HCT116 (cell line): ENCODE results near the gene SMAD9. TPM values are rescaled to one million over a fixed set of nuclear protein-coding genes. Genes with fewer than 3 reads are reported as not detected.

Experiments used
- ATAC-seq: fragments of 200-7000 bp; cut with Tn5 transposase; 2 replicates; pipeline ENCODE4 v1.9.1; 2020; ENCODE audit warnings: mild to moderate bottlenecking, moderate library complexity
- BruUV-seq: library from RNA; stranded (reverse); fragments of 400-500 nt; replicated peaks from 2 replicates; lab custom pipeline; 2021; lab: Mats Ljungman, UMichigan
- CTCF ChIA-PET: fragments of 300-600 bp; sonication (Branson Sonifier 250); formaldehyde crosslinking; loops from one replicate; lab custom pipeline; 2021; ENCODE audit warnings: antibody characterized with exemption; lab: Charles Lee
- POLR2A ChIA-PET: fragments of 300-600, 350-600 bp; sonication (Branson Sonifier 250); formaldehyde crosslinking; loops from one replicate; lab custom pipeline; 2021; ENCODE audit warnings: antibody characterized with exemption; lab: Charles Lee
- RAD21 ChIA-PET, 2 experiments: fragments of 300-600 bp; sonication (Branson Sonifier 250); formaldehyde crosslinking; loops; one replicate each; lab custom pipeline; 2023; ENCODE audit warnings: low total read pairs in 2 of 2; ENCODE audit not compliant: uncharacterized antibody in 2 of 2, unreplicated experiment in 2 of 2, low non-redundant PET in 1 of 2; lab: Charles Lee
- DNase-seq: peaks from one replicate; pipeline ENCODE4 v3.0.0-alpha.2; 2010; ENCODE audit warnings: low read depth, low spot score
- H2AFZ ChIP-seq: fragments of 200-600 bp; shearing (Covaris generic), sonication (generic); 2 replicates; pipeline ENCODE4 v1.6.1; 2017; ENCODE audit warnings: low read depth, mixed run types, mixed read lengths, antibody characterized with exemption, low read length; ENCODE audit not compliant: poor library complexity, severe bottlenecking
- H3K27ac ChIP-seq: 2 replicates; pipeline ENCODE4 v1.5.1; 2012; ENCODE audit warnings: low read depth, low read length
- H3K27me3 ChIP-seq: fragments of 200-600 bp; sonication (generic); 2 replicates; pipeline ENCODE4 v1.6.1; 2016; ENCODE audit warnings: mixed run types, low read length, mixed read lengths; ENCODE audit not compliant: insufficient read depth
- H3K36me3 ChIP-seq, 2 experiments: fragments of 200-500 bp in 1 of 2; fragments of 200-600 bp in 1 of 2; sonication (Bioruptor generic) in 1 of 2; sonication (generic) in 1 of 2; 2 replicates each; pipeline versions ENCODE4 v1.5.1 to v1.6.1; 2014 to 2016; ENCODE audit warnings: low read length in 2 of 2, inconsistent platforms in 1 of 2, mixed read lengths in 1 of 2, mixed run types in 1 of 2; ENCODE audit not compliant: insufficient read depth in 2 of 2, control insufficient read depth in 1 of 2
- H3K4me1 ChIP-seq, 2 experiments: fragments of 200-600 bp in 1 of 2; sonication (generic) in 1 of 2; 2 replicates each; pipeline versions ENCODE4 v1.5.1 to v1.6.1; 2012 to 2017; ENCODE audit warnings: low read length in 2 of 2, inconsistent platforms in 1 of 2, mild to moderate bottlenecking in 1 of 2, mixed read lengths in 1 of 2, mixed run types in 1 of 2, moderate library complexity in 1 of 2; ENCODE audit not compliant: insufficient read depth in 2 of 2, control insufficient read depth in 1 of 2
- H3K4me2 ChIP-seq: fragments of 200-600 bp; sonication (generic); 2 replicates; pipeline ENCODE4 v1.6.1; 2017; ENCODE audit warnings: mixed run types, low read length, mixed read lengths
- H3K4me3 ChIP-seq, 2 experiments: fragments of 200-600 bp in 1 of 2; sonication (generic) in 1 of 2; replicated peaks in 1 of 2; 2 replicates each; pipeline ENCODE4 v1.5.1; 2011 to 2016; ENCODE audit warnings: low read length in 2 of 2, control low read depth in 1 of 2, low read depth in 1 of 2, mild to moderate bottlenecking in 1 of 2, mixed read lengths in 1 of 2, mixed run types in 1 of 2
- H3K79me2 ChIP-seq: fragments of 200-600 bp; sonication (generic); 2 replicates; pipeline ENCODE4 v1.6.1; 2017; ENCODE audit warnings: mild to moderate bottlenecking, mixed run types, low read length, moderate library complexity, mixed read lengths; ENCODE audit not compliant: insufficient read depth
- H3K9ac ChIP-seq: fragments of 200-600 bp; sonication (generic); 2 replicates; pipeline ENCODE4 v1.6.1; 2016; ENCODE audit warnings: low read length, mixed read lengths
- H3K9me2 ChIP-seq: fragments of 200-600 bp; sonication (generic), shearing (Covaris generic); 2 replicates; pipeline ENCODE4 v1.6.1; 2017; ENCODE audit warnings: mixed run types, mild to moderate bottlenecking, moderate library complexity; ENCODE audit not compliant: insufficient read depth
- H3K9me3 ChIP-seq, 2 experiments: fragments of 200-500 bp in 1 of 2; fragments of 200-600 bp in 1 of 2; sonication (Bioruptor generic) in 1 of 2; sonication (generic) in 1 of 2; 2 replicates each; pipeline ENCODE4 v1.6.1; 2014 to 2017; ENCODE audit warnings: low read length in 2 of 2, mixed read lengths in 2 of 2, inconsistent platforms in 1 of 2, low read depth in 1 of 2, mild to moderate bottlenecking in 1 of 2, mixed run types in 1 of 2, moderate library complexity in 1 of 2; ENCODE audit not compliant: control insufficient read depth in 1 of 2, insufficient read depth in 1 of 2
- H4K20me1 ChIP-seq: fragments of 200-600 bp; sonication (generic), shearing (Covaris generic); 2 replicates; pipeline ENCODE4 v1.6.1; 2017; ENCODE audit warnings: mixed run types, mild to moderate bottlenecking, moderate library complexity; ENCODE audit not compliant: insufficient read depth
- ATF3 ChIP-seq: IDR thresholded peaks from 2 replicates; pipeline ENCODE4 v1.6.1; 2012
- CBX3 ChIP-seq: IDR thresholded peaks from 2 replicates; pipeline ENCODE4 v1.6.1; 2012; ENCODE audit warnings: low read depth
- EZH2phosphoT487 ChIP-seq: fragments of 200-600 bp; IDR thresholded peaks from 2 replicates; pipeline ENCODE4 v1.6.1; 2018; ENCODE audit warnings: antibody characterized with exemption, borderline replicate concordance
- SIN3A ChIP-seq: IDR thresholded peaks from 2 replicates; pipeline ENCODE4 v1.6.1; 2012; ENCODE audit warnings: low read depth
- ZBTB33 ChIP-seq: IDR thresholded peaks from 2 replicates; pipeline ENCODE4 v1.6.1; 2011; ENCODE audit warnings: mild to moderate bottlenecking, low read length, moderate library complexity; ENCODE audit not compliant: insufficient replicate concordance; ENCODE audit errors: extremely low read depth
- ZFX ChIP-seq: fragments of 450-650 bp; IDR thresholded peaks from 2 replicates; pipeline ENCODE4 v1.6.1; 2017
- ZNF274 ChIP-seq: fragments of 200-500 bp; sonication (Bioruptor generic); IDR thresholded peaks from 2 replicates; pipeline ENCODE4 v1.6.1; 2014; ENCODE audit warnings: mild to moderate bottlenecking, low read depth, low read length, inconsistent platforms
- intact Hi-C: fragments of 100-400 bp; cut with micrococcal nuclease; formaldehyde crosslinking; loops from 2 replicates; pipeline ENCODE4 v1.10.0; 2022
- total RNA-seq: library from RNA; stranded (reverse); gene quantifications from one replicate; pipeline ENCODE4 v1.2.1, GENCODE V29; 2021; ENCODE audit not compliant: unreplicated experiment

Gene SMAD9
- total RNA-seq, 1 experiment from 2014 or later: 4.3 TPM

GRCh38 chr13:36954542-36954941, 34.5 kb upstream of the SMAD9 start:
- CTCF ChIA-PET: no interaction called here
- ATAC-seq: no peak

More at GRCh38 chr13:36954542-36954941, 34.5 kb upstream of the SMAD9 start:
- no peak for DNase-seq
- ChIA-PET POLR2A (no interaction called here), RAD21 (no interaction called here)
- Histone ChIP-seq H4K20me1 (no peaks in the 10 kb centered on the region), H3K9ac (no peak overlapping the region), H3K4me1 (no peaks in the 10 kb centered on the region), H3K4me2 (no peak overlapping the region), H3K79me2 (no peaks in the 10 kb centered on the region; the same call in 1 of the 2 replicates), H2AFZ (no peak overlapping the region), H3K9me3 (no peaks in the 10 kb centered on the region), H3K9me2 (no peaks in the 10 kb centered on the region), H3K27me3 (no peaks in the 10 kb centered on the region), H3K4me3 (no peak overlapping the region), H3K27ac (no peak overlapping the region), H3K36me3 (peaks cover 5 to 10% of the 10 kb centered on the region in 2 experiments; a peak in 2 of 4 replicates)
- TF ChIP-seq ZFX: no peak
- TF ChIP-seq ZNF274: no peak
- TF ChIP-seq CBX3: no peak
- TF ChIP-seq SIN3A: no peak
- no peak for TF ChIP-seq EZH2phosphoT487
- TF ChIP-seq ATF3: no peak
- no peak for TF ChIP-seq ZBTB33
- intact Hi-C loops: no loop called here
- no TSS peak for BruUV-seq
